Measurements from ENCODE around the gene HLTF. TPM values are rescaled to one million over a fixed set of nuclear protein-coding genes. Genes with fewer than 3 reads are reported as not detected.
A peak's percentile ranks its signal among the peaks of the same experiment; 100 is the strongest.

The HLTF gene
- total and polyA plus RNA-seq, 2 experiments from 2014 or later, result 89.5 to 146 TPM

GRCh38 chr3:148992635-148993255, 93.6 kb downstream of the HLTF start:
- H3K27me3 Mint-ChIP-seq (ENCODE audit: insufficient read depth, low read depth, poor library complexity), result peaks cover 10% of the 10 kb centered on the region
- Histone ChIP-seq H4K20me1 (replicated peaks; ENCODE audit: insufficient read depth) (no peaks in the 10 kb centered on the region), H3K27ac (ENCODE audit: low read depth) (no peak overlapping the region), H3K27me3 (ENCODE audit: insufficient read depth) (peaks cover 6% of the 10 kb centered on the region; the same call in 1 of the 2 replicates), H3F3A (replicated peaks; ENCODE audit: low read depth) (no peaks in the 10 kb centered on the region), H3K4me2 (peak overlapping the region; percentile 95), H3K36me3 (ENCODE audit: insufficient read depth) (no peaks in the 10 kb centered on the region; the same call in 1 of the 2 replicates), H3K9me2 (ENCODE audit: insufficient read depth) (no peaks in the 10 kb centered on the region), H2AFZ (no peak overlapping the region), H3K79me2 (replicated peaks; ENCODE audit: insufficient read depth) (peaks cover 8% of the 10 kb centered on the region; the same call in 1 of the 2 replicates), H3K4me1 (ENCODE audit: insufficient read depth) (peaks cover 24% of the 10 kb centered on the region; the same call in 1 of the 2 replicates), H3K4me3 (peak overlapping the region; percentile 81)
- peaks cover 36% of the 10 kb centered on the region for H3K4me1 Mint-ChIP-seq
- ATAC-seq (no peak), DNase-seq (ENCODE audit: low spot score) (no peak)
- H3K4me3 Mint-ChIP-seq, result peak overlapping the region; percentile 73
- no peaks in the 10 kb centered on the region for H3K9me3 Mint-ChIP-seq
- no peak overlapping the region for H3K27ac Mint-ChIP-seq
- TF ChIP-seq ZNF331 (CRISPR knock-in tag; IDR thresholded peaks at IDR 0.05; ENCODE audit: low read depth) (no peak), ZNF114 (CRISPR knock-in tag; IDR thresholded peaks at IDR 0.05) (no peak), STAT1 (IDR thresholded peaks at IDR 0.05; ENCODE audit: unreplicated experiment) (no peak)
- peaks cover 30% of the 10 kb centered on the region; the same call in 2 of the 3 replicates for H3K36me3 Mint-ChIP-seq (ENCODE audit: low read depth)

DNA sequence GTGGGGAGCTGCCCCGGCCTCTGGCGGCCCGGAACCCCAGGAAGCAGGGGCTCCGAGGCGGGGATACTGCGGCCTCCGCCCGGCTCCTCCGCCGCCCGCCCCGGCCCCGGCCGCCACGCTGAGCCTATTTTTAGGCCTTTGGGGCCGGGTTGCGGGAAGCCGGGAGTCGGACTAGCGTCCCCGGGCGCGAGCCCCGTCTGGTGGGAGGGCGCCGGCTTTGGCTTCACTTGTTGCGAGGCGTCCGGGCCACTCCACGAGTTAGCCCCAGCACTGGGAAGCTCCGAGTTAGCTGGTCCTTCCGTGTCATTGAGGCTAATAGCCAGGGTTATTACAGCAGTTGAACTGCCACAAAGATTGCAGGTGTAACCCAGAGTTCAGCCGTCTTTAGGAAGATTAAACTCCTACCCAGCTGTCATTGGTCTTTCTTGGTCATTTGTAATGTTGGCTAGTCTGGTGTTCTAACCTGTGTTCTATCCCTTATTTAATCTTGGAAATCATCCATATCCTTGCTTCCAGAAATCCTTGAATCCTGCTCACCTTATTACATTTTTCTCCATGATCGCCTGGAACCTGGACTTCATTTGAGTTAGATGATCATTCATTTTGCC, 94.2 kb downstream of the HLTF start:
- Histone ChIP-seq H3K4me2 (peak overlapping the region; percentile 95), H2AFZ (peak overlapping the region; percentile 86), H3K4me3 (peak overlapping the region; percentile 81), H3K27me3 (ENCODE audit: insufficient read depth) (peaks cover 6% of the 10 kb centered on the region; the same call in 1 of the 2 replicates), H3K4me1 (ENCODE audit: insufficient read depth) (peaks cover 24% of the 10 kb centered on the region; the same call in 1 of the 2 replicates), H3K79me2 (replicated peaks; ENCODE audit: insufficient read depth) (peaks cover 8% of the 10 kb centered on the region; the same call in 1 of the 2 replicates), H3F3A (replicated peaks; ENCODE audit: low read depth) (no peaks in the 10 kb centered on the region), H4K20me1 (replicated peaks; ENCODE audit: insufficient read depth) (no peaks in the 10 kb centered on the region), H3K9me2 (ENCODE audit: insufficient read depth) (no peaks in the 10 kb centered on the region), H3K36me3 (ENCODE audit: insufficient read depth) (no peaks in the 10 kb centered on the region; the same call in 1 of the 2 replicates), H3K27ac (ENCODE audit: low read depth) (no peak overlapping the region)
- Mint-ChIP-seq H3K36me3 (ENCODE audit: low read depth) (peaks cover 30% of the 10 kb centered on the region; the same call in 2 of the 3 replicates), H3K27me3 (ENCODE audit: insufficient read depth, low read depth, poor library complexity) (peaks cover 12% of the 10 kb centered on the region), H3K9me3 (no peaks in the 10 kb centered on the region), H3K4me3 (peak overlapping the region; percentile 73), H3K27ac (no peak overlapping the region), H3K4me1 (peaks cover 32% of the 10 kb centered on the region)
- TF ChIP-seq ETS1 (IDR thresholded peaks at IDR 0.05) (no peak), REST (IDR thresholded peaks at IDR 0.05; ENCODE audit: unreplicated experiment) (no peak)
- TF ChIP-seq, protein P1, sequence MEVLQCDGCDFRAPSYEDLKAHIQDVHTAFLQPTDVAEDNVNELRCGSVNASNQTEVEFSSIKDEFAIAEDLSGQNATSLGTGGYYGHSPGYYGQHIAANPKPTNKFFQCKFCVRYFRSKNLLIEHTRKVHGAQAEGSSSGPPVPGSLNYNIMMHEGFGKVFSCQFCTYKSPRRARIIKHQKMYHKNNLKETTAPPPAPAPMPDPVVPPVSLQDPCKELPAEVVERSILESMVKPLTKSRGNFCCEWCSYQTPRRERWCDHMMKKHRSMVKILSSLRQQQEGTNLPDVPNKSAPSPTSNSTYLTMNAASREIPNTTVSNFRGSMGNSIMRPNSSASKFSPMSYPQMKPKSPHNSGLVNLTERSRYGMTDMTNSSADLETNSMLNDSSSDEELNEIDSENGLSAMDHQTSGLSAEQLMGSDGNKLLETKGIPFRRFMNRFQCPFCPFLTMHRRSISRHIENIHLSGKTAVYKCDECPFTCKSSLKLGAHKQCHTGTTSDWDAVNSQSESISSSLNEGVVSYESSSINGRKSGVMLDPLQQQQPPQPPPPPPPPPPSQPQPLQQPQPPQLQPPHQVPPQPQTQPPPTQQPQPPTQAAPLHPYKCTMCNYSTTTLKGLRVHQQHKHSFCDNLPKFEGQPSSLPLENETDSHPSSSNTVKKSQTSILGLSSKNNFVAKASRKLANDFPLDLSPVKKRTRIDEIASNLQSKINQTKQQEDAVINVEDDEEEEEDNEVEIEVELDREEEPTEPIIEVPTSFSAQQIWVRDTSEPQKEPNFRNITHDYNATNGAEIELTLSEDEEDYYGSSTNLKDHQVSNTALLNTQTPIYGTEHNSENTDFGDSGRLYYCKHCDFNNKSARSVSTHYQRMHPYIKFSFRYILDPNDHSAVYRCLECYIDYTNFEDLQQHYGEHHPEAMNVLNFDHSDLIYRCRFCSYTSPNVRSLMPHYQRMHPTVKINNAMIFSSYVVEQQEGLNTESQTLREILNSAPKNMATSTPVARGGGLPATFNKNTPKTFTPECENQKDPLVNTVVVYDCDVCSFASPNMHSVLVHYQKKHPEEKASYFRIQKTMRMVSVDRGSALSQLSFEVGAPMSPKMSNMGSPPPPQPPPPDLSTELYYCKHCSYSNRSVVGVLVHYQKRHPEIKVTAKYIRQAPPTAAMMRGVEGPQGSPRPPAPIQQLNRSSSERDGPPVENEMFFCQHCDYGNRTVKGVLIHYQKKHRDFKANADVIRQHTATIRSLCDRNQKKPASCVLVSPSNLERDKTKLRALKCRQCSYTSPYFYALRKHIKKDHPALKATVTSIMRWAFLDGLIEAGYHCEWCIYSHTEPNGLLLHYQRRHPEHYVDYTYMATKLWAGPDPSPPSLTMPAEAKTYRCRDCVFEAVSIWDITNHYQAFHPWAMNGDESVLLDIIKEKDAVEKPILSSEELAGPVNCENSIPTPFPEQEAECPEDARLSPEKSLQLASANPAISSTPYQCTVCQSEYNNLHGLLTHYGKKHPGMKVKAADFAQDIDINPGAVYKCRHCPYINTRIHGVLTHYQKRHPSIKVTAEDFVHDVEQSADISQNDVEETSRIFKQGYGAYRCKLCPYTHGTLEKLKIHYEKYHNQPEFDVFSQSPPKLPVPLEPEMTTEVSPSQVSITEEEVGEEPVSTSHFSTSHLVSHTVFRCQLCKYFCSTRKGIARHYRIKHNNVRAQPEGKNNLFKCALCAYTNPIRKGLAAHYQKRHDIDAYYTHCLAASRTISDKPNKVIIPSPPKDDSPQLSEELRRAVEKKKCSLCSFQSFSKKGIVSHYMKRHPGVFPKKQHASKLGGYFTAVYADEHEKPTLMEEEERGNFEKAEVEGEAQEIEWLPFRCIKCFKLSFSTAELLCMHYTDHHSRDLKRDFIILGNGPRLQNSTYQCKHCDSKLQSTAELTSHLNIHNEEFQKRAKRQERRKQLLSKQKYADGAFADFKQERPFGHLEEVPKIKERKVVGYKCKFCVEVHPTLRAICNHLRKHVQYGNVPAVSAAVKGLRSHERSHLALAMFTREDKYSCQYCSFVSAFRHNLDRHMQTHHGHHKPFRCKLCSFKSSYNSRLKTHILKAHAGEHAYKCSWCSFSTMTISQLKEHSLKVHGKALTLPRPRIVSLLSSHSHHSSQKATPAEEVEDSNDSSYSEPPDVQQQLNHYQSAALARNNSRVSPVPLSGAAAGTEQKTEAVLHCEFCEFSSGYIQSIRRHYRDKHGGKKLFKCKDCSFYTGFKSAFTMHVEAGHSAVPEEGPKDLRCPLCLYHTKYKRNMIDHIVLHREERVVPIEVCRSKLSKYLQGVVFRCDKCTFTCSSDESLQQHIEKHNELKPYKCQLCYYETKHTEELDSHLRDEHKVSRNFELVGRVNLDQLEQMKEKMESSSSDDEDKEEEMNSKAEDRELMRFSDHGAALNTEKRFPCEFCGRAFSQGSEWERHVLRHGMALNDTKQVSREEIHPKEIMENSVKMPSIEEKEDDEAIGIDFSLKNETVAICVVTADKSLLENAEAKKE (CRISPR knock-in tag; IDR thresholded peaks at IDR 0.05), result no peak
- peak; percentile 55 for ATAC-seq
- DNase-seq (ENCODE audit: low spot score), result peak; percentile 71

All from GM23338 (cell line).